ENCODE data around the gene DIP2A.
A peak's percentile ranks its signal among the peaks of the same experiment; 100 is the strongest.

DIP2A gene, protein sequence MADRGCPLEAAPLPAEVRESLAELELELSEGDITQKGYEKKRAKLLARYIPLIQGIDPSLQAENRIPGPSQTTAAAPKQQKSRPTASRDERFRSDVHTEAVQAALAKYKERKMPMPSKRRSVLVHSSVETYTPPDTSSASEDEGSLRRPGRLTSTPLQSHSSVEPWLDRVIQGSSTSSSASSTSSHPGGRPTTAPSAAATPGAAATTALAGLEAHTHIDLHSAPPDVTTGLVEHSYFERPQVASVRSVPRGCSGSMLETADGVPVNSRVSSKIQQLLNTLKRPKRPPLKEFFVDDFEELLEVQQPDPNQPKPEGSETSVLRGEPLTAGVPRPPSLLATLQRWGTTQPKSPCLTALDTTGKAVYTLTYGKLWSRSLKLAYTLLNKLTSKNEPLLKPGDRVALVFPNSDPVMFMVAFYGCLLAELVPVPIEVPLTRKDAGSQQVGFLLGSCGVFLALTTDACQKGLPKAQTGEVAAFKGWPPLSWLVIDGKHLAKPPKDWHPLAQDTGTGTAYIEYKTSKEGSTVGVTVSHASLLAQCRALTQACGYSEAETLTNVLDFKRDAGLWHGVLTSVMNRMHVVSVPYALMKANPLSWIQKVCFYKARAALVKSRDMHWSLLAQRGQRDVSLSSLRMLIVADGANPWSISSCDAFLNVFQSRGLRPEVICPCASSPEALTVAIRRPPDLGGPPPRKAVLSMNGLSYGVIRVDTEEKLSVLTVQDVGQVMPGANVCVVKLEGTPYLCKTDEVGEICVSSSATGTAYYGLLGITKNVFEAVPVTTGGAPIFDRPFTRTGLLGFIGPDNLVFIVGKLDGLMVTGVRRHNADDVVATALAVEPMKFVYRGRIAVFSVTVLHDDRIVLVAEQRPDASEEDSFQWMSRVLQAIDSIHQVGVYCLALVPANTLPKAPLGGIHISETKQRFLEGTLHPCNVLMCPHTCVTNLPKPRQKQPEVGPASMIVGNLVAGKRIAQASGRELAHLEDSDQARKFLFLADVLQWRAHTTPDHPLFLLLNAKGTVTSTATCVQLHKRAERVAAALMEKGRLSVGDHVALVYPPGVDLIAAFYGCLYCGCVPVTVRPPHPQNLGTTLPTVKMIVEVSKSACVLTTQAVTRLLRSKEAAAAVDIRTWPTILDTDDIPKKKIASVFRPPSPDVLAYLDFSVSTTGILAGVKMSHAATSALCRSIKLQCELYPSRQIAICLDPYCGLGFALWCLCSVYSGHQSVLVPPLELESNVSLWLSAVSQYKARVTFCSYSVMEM (N-terminal part only)

DNA sequence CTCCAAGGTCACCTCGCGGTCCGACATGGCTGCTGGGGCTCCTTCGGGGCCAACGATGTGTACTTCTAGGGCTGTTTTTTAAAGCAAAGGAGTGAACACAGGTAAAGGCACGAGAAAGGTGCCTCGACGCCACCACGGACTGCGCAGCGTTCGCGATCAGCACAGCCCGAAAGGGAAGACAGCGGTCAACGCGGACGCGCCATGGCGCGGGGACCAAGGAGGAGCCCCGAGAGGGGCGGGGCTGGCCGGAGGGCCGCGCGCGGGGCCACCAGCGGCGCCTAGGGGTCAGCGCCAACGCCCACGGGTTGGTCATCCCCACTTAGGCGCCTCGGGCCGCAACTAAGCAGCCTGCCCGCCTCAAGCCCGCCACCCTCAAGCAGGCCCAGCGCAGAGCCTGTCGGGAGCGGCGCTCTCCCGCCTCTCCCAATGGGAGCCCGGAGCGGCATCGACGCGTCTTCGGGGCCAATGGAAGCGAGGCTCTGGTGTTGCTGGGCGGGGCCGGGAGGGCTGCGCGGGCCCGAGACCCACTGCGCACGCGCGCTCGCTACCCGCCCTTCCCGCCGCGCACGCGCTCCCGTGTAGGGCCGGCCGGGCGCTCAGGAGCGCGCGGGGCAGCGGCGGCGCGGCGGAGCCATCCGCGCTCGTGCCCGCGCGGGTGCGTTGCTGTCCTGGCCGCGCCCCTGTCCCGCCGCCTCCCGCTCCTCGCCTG is at the start of gene DIP2A:
Gene DIP2A, plus strand, starts transcription at position 577 of the 709 bp plus-strand sequence. CDS start 241 bp downstream, outside the sequence.
- peak; percentile 99 for DNase-seq (ENCODE audit: low spot score)

DNA sequence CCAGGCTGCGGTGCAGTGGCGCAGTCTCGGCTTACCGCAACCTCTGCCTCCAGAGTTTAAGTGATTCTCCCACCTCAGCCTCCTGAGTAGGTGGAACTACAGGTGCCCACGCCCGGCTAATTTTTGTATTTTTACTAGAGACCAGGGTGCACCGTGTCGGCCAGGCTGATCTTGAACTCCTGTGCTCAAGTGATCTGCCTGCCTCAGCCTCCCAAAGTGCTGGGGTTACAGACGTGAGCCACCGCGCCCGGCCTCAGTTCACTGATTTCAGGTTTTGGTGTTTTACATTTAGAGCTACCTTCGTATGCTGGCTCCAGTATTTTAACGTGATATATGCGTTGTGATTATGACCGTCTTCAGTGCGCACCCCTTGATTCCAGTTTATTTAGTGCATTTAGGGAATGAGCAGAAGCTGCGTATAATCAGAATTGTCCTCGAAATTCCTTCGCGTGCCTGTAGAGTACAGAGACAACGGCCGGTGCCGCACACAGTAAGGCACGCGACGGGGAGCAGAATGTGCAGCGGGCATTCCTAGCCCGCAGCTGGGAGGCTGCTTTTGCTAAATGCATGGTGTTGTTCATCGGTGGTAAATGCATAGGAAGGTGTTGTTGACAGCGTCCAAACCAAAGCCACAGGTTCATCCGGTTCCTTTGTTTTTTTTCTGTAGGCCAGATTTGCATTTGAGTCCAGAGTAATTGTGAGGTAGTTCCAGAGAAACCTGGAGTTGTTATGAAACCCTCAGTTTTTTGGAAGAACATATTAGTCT is 48.9 kb upstream of the DIP2A start:
- no peak for DNase-seq (ENCODE audit: low spot score)

DNA sequence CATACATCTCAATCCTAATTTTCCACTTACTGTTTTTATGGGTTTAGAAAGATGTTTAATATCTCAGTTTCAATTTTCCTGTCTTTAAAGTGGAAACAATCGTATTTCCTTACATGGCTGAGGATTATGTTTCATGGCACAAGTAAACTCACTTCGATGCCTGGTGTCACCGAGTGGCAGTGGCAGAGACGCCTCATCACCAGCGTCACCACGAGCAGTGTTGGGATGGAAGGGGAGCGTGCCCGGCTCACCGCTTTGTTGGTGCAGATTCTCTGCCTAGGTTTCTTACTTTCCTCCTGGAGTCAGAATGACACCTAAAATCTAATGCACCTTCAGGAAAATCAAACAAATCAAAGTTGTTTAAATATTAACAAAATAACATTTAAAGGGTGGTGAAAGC is 48.2 kb upstream of the DIP2A start:
- no peak for DNase-seq (ENCODE audit: low spot score)

DNA sequence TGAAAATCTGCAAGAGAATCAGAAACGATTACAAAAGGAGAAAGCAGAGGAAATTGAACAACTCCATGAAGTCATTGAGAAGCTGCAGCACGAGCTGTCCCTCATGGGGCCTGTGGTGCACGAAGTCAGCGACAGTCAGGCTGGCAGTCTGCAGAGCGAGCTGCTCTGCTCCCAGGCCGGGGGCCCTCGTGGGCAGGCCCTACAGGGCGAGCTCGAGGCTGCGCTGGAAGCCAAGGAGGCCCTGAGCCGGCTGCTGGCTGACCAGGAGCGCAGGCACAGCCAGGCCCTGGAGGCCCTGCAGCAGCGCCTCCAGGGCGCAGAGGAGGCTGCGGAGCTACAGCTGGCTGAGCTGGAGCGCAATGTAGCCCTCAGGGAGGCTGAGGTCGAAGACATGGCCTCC is 47.5 kb upstream of the DIP2A start:
- DNase-seq (ENCODE audit: low spot score) = no peak

DNA sequence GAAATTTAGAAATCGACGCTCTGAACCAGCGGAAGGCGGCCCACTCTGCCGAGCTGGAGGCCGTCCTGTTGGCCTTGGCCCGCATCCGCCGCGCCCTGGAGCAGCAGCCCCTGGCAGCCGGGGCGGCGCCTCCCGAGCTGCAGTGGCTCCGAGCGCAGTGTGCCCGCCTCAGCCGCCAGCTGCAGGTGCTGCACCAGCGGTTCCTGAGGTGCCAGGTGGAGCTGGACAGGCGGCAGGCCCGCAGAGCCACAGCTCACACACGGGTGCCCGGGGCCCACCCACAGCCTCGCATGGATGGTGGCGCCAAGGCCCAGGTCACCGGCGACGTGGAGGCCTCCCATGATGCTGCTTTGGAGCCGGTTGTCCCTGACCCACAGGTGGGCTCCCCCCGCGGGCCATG is 47.0 kb upstream of the DIP2A start:
- no peak for DNase-seq (ENCODE audit: low spot score)

DNA sequence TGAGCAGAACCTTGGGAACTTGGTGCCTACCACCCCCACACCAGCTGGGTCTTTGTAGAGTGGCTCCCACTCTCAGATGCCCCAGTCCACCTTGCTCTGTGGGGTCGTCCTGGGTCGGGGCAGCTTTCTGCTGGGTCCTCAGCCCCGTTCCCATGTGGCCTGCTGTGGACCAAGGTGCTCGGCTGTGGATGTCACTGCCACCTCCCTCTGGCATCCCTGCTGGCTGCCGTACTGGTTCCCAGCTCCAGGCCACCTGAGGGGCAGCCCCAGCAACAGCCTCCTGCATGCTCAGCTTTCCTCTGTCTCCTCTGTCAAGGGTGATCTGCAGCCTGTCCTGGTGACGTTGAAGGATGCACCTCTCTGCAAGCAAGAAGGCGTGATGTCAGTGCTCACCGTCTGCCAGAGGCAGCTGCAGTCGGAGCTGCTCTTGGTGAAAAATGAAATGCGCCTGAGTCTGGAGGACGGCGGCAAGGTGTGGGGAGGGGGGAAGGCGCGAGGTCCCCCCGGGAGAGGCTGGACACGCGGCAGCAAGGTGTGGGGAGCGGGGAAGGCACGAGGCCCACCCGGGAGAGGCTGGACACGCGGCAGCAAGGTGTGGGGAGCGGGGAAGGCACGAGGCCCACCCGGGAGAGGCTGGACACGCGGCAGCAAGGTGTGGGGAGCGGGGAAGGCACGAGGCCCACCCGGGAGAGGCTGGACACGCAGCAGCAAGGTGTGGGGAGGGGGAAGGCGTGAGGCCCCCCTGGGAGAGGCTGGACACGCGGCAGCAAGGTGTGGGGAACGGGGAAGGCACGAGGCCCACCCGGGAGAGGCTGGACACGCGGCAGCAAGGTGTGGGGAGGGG is 45.9 kb upstream of the DIP2A start:
- DNase-seq (ENCODE audit: low spot score) = no peak

DNA sequence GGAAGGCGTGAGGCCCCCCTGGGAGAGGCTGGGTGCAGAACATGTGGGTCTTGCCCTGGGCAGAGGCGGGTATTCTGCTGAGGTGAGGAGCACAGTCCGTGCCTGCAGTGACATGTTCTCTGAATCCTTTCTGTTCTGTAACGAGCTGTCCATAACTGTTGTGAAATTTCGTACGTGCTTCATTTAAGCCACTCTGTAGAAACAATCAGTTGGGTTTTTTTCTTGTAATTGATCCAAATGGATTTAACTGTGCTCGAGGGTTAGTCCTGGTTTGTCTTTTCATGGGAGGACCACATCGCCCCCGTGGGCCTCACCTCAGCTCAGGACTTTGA is 45.4 kb upstream of the DIP2A start:
- DNase-seq (ENCODE audit: low spot score) = no peak

DNA sequence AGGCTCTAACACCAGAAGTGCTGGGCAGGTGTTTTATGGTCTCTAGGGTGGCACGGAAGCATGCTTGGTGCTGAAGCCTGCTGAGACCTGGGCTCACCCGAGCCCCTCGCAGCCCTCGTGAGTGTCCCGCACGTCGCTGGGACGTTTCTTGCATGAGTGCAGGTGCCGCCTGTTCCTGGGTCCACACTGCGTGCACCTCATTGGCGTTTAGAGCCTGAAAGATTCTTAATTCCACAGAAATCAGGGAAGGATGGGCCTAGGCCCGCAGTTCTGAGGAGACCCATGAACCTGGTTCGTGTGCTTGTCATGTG is 43.8 kb upstream of the DIP2A start:
- DNase-seq (ENCODE audit: low spot score) = no peak

DNA sequence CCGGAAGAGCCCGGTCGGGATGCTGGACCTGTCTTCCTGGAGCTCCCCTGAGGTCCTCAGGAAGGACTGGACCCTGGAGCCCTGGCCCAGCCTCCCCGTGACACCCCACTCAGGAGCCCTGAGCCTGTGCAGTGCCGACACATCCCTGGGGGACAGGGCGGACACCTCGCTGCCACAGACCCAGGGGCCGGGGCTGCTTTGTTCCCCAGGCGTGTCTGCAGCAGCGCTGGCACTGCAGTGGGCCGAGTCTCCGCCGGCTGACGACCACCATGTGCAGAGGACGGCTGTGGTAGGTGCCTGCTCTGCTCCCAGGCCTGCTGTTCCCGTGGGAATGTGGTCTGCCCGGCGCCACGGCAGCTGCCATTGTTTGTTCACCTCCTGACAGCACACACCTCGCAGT is 42.1 kb upstream of the DIP2A start:
- no peak for DNase-seq (ENCODE audit: low spot score)

DNA sequence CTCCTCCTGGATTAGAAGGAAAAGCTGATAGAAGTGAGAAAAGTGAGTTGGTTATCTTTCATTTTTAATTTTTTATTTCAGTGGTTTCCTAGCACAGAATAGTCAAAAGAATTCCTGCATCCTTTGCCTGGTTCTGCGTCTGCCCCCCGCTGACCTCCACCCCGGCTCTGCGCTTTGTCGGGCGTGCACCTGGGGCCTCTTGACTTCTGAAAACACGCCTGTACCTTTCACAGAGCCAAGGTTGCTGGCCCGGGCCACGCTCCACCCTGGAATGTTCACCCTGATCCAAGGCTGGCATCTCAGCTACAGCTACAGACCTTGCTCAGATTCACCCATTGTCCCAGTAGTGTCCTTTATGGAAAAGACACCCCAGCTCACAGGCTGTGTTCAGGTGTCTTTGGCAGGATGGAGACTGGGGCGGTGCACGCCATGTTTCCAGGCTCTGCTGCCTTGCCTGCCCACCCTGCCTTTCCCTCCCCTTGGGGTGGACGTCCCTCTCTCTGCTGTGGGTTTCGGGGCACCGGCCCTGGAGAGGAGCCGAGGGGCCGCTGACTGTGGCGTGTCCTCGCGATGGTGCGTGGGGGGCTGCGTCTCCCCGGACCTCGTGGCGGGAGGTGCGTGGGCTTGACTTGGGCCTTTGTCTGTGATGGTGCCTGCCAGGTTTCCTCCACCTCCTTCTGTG is 40.3 kb upstream of the DIP2A start:
- DNase-seq (ENCODE audit: low spot score) = no peak

DNA sequence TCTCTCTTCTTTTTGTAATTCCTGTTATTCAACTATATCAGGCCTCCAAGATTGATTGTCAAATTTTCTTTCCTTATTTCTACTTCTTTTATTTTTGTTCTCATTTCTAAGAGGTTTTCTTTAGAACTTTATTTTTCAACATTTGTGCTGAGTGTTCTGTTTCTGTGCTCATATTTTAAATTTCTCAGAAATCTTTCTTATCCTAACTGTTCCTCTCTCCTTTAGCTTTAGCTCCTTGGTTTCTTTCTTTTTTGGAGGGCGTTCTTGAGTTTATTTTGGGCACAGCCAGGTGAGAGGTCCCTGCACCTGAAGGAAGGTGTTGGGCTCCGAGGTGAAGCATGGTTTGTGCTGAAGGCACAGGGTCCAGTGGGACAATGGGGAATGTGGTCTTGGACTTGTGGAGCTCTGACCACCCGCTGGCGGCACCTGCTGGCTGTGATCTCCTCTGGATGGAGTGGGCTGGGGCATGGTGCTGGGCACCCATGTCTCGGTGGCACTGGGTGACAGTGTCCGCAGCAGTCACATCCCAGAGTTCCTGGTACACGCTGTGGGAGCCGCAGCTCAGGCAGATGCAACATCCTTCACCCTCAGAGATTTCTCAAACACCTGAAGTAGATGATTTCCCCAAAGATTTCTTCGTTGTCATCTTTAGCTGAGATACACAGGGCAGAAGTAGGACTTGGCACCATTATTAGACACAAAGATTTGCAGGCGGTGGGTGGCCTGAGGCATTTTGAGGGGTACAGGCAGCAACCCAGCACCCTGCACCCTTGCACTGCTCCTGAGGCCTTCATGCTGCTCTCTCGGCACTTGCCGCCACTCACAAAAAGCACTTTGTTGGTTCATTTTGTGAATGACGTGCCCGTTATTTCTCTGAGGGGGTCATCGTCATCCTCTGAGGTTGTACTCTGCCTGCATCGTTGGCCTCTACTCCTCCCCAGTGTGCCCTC is 38.2 kb upstream of the DIP2A start:
- DNase-seq (ENCODE audit: low spot score) = no peak

DNA sequence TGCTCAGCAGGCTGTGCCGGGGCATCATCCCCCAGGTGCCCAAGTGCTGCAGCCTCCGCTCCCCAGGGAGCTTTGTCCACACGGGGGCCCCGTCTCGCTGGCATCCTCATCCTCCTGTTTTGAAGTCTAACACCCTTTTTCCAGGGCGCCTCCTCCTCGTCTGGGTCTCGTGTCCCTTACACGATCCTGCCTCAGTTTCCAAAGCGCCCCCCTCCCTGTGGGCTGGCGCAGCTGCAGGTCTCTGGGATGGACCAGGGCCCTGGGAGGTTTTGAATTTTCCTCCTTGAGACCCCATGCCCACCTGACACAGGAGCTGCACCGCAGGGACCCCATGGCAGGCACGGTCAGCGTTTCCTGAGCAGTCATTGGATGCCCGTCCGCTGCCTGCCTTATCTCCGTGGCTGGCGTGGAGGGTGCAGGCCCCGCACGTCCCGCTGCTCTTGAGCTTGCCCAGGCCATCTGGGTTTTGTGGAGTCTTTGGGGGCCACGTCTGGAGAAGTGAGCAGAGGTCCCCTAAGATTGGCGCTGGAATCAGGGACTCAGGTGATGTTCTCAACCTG is 37.4 kb upstream of the DIP2A start:
- DNase-seq (ENCODE audit: low spot score) = no peak

DNA sequence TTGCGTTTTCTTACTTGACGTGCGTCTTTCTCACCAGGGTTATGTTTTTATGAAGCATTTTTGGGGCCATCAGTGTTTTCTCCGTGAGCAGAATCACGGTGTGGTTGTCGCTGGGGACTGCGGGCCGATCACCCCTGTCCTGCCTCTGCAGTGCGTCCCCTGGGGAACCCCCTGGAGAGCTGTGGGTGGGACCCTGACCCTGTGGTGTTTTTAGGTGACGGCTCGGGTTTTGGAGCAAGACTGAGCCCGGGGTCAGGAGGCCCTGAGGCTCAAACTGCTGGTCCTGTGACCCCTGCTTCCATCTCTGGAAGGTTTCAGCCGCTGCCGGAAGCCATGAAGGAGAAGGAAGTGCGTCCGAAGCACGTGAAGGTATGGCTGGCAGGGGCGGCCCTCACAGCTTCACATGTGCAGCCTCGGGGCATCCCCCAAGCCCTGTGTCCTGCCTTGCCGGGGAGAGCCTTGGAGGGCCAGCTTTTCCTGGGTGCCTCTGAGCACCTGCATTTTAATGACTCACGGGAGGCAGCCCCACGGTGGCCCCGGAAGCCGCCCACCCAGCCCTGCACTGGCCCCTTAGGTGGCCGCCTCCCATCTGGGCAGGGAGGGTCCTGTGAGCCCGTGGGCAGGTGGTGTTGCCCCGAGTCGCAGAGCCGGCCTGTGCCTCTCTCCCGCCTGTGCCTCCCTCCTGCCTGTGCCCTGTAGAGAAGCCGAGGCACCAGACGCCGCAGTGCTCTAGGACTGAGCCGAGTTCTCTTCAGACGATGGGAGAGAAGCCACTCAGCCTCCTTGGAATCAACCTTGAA is 36.7 kb upstream of the DIP2A start:
- no peak for DNase-seq (ENCODE audit: low spot score)

DNA sequence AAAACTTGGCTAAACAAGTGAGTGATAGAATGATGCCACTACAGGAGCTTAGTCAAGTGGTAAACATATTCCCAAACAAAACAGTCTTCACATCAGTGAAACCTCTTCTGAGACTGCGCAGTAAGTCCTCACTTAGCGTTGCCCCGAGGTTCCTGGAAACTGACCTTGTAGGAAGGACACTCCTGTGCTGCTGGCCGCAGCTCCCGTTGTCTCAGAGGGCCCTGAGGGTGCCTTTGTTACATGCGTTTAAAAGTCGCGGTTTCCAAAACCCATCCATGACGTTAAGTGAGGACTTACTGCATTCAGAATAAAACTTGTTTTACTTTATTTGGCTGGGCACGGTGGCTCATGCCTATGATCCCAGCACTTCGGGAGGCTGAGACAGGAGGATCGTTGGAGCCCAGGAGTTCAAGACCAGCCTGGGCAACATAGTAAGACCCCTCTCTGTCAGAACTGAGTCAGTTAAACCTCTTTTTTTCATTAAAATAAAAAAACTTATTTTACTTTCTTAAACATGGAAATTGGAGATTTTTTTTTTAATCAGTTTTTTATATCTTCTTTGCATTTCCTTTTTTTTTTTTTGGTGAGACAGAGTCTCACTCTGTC is 36.0 kb upstream of the DIP2A start:
- DNase-seq (ENCODE audit: low spot score) = no peak

DNA sequence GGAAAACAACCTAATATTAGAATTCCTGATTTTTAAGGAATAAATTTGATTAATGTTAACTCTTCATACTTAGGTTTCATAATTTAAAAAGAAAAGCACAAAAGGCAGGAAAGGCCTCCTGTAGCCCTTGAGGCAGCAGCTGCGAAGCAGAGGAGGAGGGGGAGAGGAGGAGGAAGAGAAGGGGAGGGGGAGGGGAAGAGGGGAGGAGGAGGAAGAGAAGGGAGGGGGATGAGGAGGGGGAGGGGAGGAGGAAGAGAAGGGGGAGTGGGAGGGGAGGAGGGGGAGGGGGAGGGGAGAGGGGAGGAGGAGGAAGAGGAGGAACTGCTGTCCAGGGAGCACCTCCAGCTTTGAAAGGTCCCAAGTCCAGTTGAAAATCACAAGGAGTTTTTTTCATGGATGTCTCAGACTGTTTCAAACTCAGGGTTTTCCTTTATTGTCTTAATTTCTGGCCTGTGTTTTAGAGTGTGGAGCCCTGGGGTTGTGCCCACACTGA is 35.1 kb upstream of the DIP2A start:
- DNase-seq (ENCODE audit: low spot score) = no peak

DNA sequence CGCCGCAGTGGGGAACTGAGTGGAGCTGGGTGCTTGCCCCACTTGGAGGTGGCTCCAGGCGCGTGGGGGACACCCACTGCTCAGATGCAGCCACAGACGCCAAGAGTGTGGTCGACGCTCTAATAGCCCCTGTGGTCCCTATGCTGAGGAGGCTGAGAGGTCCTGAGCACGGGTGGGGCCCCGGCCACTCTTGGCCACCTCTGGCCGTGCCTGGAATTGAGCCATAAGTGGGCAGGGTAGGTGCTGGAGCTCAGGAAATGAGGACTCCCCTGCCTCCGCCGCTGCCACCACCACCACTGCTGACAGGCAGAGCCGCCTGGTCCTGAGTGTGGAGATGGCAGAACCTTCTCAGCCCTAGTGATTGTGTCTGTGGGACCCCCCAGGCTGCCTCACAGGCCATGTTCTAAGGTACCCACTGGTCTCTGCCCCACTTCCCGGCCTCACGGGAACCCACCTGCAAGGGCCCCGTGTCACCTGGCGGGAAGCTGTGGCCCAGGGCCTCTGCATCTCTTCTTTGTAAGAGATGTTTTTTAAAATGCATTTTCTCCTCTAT is 34.6 kb upstream of the DIP2A start:
- no peak for DNase-seq (ENCODE audit: low spot score)

DNA sequence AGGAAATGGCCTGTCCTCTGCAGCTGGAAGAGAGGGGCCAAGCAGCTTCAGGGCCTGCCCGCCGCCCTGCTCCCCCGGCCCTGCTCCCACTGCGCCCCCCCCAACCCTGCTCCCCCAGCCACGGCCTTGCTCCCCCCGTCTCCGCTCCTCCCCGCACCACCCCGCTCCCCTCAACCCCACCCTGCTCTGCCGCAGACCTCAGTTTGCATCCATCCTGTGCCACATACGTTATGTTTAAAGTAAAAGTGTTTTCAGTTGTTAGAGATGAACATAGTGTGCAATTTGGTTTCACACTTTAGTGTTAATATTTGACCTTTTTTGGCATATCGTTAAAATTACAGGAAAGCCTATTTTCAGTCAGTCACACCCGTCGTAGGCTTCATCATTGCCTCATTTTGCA is 34.1 kb upstream of the DIP2A start:
- DNase-seq (ENCODE audit: low spot score) = no peak

Measured in COLO829 (cell line).